ENCODE measurements around the gene MRPL9. TPM values are rescaled to one million over a fixed set of nuclear protein-coding genes. Genes with fewer than 3 reads are reported as not detected.

The MRPL9 gene
- total RNA-seq, 6 experiments from 2014 or later: 21.3 to 35.7 (median 28.4) TPM

GRCh38 chr1:151807766-151808165, 44.5 kb upstream of the MRPL9 start:
- DNase-seq: no peak
- no peak overlapping the region for H3K4me3 ChIP-seq
- no peak overlapping the region for H3K27ac ChIP-seq
- H3K36me3 ChIP-seq: peaks cover 0 to 41% (median 13%) of the 10 kb centered on the region in 4 donors
- H3K9me3 ChIP-seq: no peaks in the 10 kb centered on the region
- 50% methylated on average over 1 of the region's 1 CpG for WGBS (ENCODE audit: insufficient coverage, low coverage, low lambda C conversion rate, missing lambda C conversion rate)
- no peaks in the 10 kb centered on the region for H3K4me1 ChIP-seq
- TF ChIP-seq POLR2A (IDR thresholded peaks at IDR 0.05) (no peak), CTCF (IDR thresholded peaks at IDR 0.05) (no peak)
- no peaks in the 10 kb centered on the region for H3K27me3 ChIP-seq
- ATAC-seq: no peak
- intact Hi-C loops (cut with DNase I): no loop called here

DNA sequence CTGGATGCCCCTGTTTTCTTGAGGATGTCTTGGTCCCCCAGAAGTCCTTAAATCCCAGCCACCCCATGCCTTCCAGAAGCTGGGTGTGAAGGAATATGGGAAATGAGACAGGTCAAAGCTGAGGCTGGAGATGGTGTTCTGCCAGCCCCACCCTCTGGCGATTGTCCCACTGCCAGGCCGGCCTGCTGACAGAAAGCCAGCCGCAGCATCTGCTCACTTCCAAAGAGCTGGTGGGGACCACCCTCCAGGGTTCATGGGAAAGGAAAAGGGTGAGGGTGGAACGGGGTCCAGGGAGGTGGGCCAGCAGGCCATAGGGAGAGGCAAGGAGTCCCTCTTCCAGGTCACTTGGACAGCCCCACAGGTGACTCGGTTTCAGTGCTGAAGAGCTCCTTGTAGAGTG, 43.8 kb upstream of the MRPL9 start:
- no peaks in the 10 kb centered on the region for H3K4me1 ChIP-seq
- 20% methylated on average over 1 of the region's 5 CpGs for WGBS (ENCODE audit: insufficient coverage, low coverage, low lambda C conversion rate, missing lambda C conversion rate)
- H3K27me3 ChIP-seq: no peaks in the 10 kb centered on the region
- no peak overlapping the region for H3K4me3 ChIP-seq
- intact Hi-C loops (cut with DNase I): no loop called here
- H3K27ac ChIP-seq: no peak overlapping the region
- H3K9me3 ChIP-seq: no peaks in the 10 kb centered on the region
- ATAC-seq (peak in 1 of 4 donors; percentile 14), DNase-seq (no peak)
- H3K36me3 ChIP-seq: peaks cover 0 to 36% (median 10%) of the 10 kb centered on the region in 4 donors
- TF ChIP-seq CTCF (IDR thresholded peaks at IDR 0.05) (no peak), POLR2A (IDR thresholded peaks at IDR 0.05) (no peak)

- 27% methylated on average over 1 of the region's 7 CpGs for WGBS (ENCODE audit: insufficient coverage, low coverage, low lambda C conversion rate, missing lambda C conversion rate)
- DNase-seq (peak in 1 of 3 donors; percentile 40), ATAC-seq (peak in 3 of 4 donors; percentile 16 to 30 (median 29))
- no peaks in the 10 kb centered on the region for H3K27me3 ChIP-seq
- no peak overlapping the region for H3K27ac ChIP-seq
- intact Hi-C loops (cut with DNase I): no loop called here
- peaks cover 0 to 28% (median 5%) of the 10 kb centered on the region in 4 donors for H3K36me3 ChIP-seq
- no peak overlapping the region for H3K4me3 ChIP-seq
- no peaks in the 10 kb centered on the region for H3K4me1 ChIP-seq
- TF ChIP-seq CTCF (IDR thresholded peaks at IDR 0.05) (no peak), POLR2A (IDR thresholded peaks at IDR 0.05) (no peak)
- H3K9me3 ChIP-seq: no peaks in the 10 kb centered on the region
Measured at GRCh38 chr1:151806170-151806569, 42.9 kb upstream of the MRPL9 start.

GRCh38 chr1:151805066-151805820, 41.9 kb upstream of the MRPL9 start, which contains the start of gene LINGO4:
Gene LINGO4, minus strand, starts transcription at chr1:151805419. Its CDS starts 2,715 bp downstream, at chr1:151802704.
- H3K4me1 ChIP-seq: no peaks in the 10 kb centered on the region
- no peak for TF ChIP-seq POLR2A (IDR thresholded peaks at IDR 0.05)
- no peak for TF ChIP-seq CTCF (IDR thresholded peaks at IDR 0.05)
- WGBS (ENCODE audit: insufficient coverage, low coverage, low lambda C conversion rate, missing lambda C conversion rate): 20% methylated on average over 5 of the region's 12 CpGs
- H3K27me3 ChIP-seq: no peaks in the 10 kb centered on the region
- peak; percentile 10 to 52 (median 32) for ATAC-seq
- H3K9me3 ChIP-seq: no peaks in the 10 kb centered on the region
- DNase-seq: peak in 1 of 3 donors; percentile 44
- H3K36me3 ChIP-seq: peaks cover 0 to 20% (median 4%) of the 10 kb centered on the region in 4 donors
- intact Hi-C loops (cut with DNase I): no loop called here
- no peak within 1 kb of the TSS for H3K27ac ChIP-seq
- H3K4me3 ChIP-seq: no peak within 1 kb of the TSS
